Endodermal cell (in vitro differentiated cells): ENCODE data around the gene SKIC2. TPM values are rescaled to one million over a fixed set of nuclear protein-coding genes. Genes with fewer than 3 reads are reported as not detected.

ENCODE experiments used
- DNase-seq: peaks from one replicate; pipeline ENCODE4 v3.0.0-alpha.2; 2017
- H3K27ac ChIP-seq: 2 replicates; pipeline ENCODE4 v1.5.1; 2013; ENCODE audit warnings: mild to moderate bottlenecking, low read depth, low read length, moderate library complexity
- H3K27me3 ChIP-seq: 2 replicates; pipeline ENCODE4 v1.6.1; 2013; ENCODE audit warnings: mild to moderate bottlenecking, low read length, moderate library complexity; ENCODE audit not compliant: insufficient read depth, control insufficient read depth, poor library complexity, severe bottlenecking
- H3K36me3 ChIP-seq: 2 replicates; pipeline ENCODE4 v1.7.0; 2013; ENCODE audit warnings: mild to moderate bottlenecking, low read length, moderate library complexity; ENCODE audit not compliant: control insufficient read depth, insufficient read depth
- H3K4me1 ChIP-seq: one replicate; pipeline ENCODE4 v1.7.0; 2013; ENCODE audit warnings: low read length; ENCODE audit not compliant: control insufficient read depth, insufficient read depth
- H3K4me3 ChIP-seq: 2 replicates; pipeline ENCODE4 v1.5.1; 2013; ENCODE audit warnings: mild to moderate bottlenecking, low read length, moderate library complexity
- H3K9ac ChIP-seq: 2 replicates; pipeline ENCODE4 v1.6.1; 2013; ENCODE audit warnings: mild to moderate bottlenecking, low read length, moderate library complexity; ENCODE audit not compliant: poor library complexity, severe bottlenecking; ENCODE audit errors: extremely low read depth
- H3K9me3 ChIP-seq: 2 replicates; pipeline ENCODE4 v1.6.1; 2013; ENCODE audit warnings: mild to moderate bottlenecking, low read length, moderate library complexity; ENCODE audit not compliant: control insufficient read depth
- H3K27ac Mint-ChIP-seq: 2 replicates; pipeline ENCODE4 v1.8.0; 2020; ENCODE audit warnings: mixed read lengths
- H3K27me3 Mint-ChIP-seq: 2 replicates; pipeline ENCODE4 v1.8.0; 2021; ENCODE audit warnings: mild to moderate bottlenecking, mixed read lengths; ENCODE audit not compliant: insufficient read depth
- H3K36me3 Mint-ChIP-seq: 2 replicates; pipeline ENCODE4 v1.8.0; 2020; ENCODE audit warnings: low read depth, mixed read lengths
- H3K4me1 Mint-ChIP-seq: 2 replicates; pipeline ENCODE4 v1.8.0; 2020; ENCODE audit warnings: mixed read lengths
- H3K4me3 Mint-ChIP-seq: 2 replicates; pipeline ENCODE4 v1.8.0; 2020; ENCODE audit warnings: mild to moderate bottlenecking, moderate library complexity, mixed read lengths
- H3K9me3 Mint-ChIP-seq: 2 replicates; pipeline ENCODE4 v1.8.0; 2020; ENCODE audit warnings: mild to moderate bottlenecking, mixed read lengths
- CTCF ChIP-seq: fragments of 200-600 bp; sonication (generic); conservative IDR thresholded peaks from 2 replicates; pipeline ENCODE4 v1.5.0; 2021; ENCODE audit warnings: antibody characterized with exemption, mild to moderate bottlenecking
- WGBS, 2 experiments: methylation state at CpG; one replicate each; pipeline versions ENCODE4 v1.1.5 to v1.1.7; 2013; ENCODE audit warnings: missing lambda C conversion rate in 2 of 2, mixed read lengths in 1 of 2; ENCODE audit not compliant: insufficient coverage in 1 of 2, insufficient read length in 1 of 2; 5-methylcytosine and 5-hydroxymethylcytosine counted together
- total RNA-seq, 2 donors: library from RNA; stranded (reverse); fragmentation: NEBNext Ultra II Directional in 1 of 2; extraction: Animal tissue kit (Norgen Biotek cat#: 25700) in 1 of 2; gene quantifications; 2 replicates in 1 of 2; 3 replicates in 1 of 2; pipeline ENCODE4 v1.2.1, GENCODE V29; 2021

Gene SKIC2
- total RNA-seq, 2 donors from 2014 or later = 95.8 to 103 TPM

- WGBS, 2 experiments = 89 to 92% methylated on average over 9 of the region's 9 CpGs
- H3K9ac ChIP-seq = no peak overlapping the region
- H3K4me3 ChIP-seq = no peak overlapping the region
- H3K9me3 ChIP-seq = no peaks in the 10 kb centered on the region
- no peaks in the 10 kb centered on the region for H3K4me1 ChIP-seq
- Mint-ChIP-seq H3K4me3 (no peak overlapping the region), H3K4me1 (peaks cover 2% of the 10 kb centered on the region), H3K36me3 (no peaks in the 10 kb centered on the region), H3K9me3 (peaks cover 18% of the 10 kb centered on the region), H3K27me3 (peaks cover 28% of the 10 kb centered on the region), H3K27ac (no peak overlapping the region)
- no peaks in the 10 kb centered on the region for H3K36me3 ChIP-seq
- H3K27me3 ChIP-seq = peaks cover 4% of the 10 kb centered on the region
- DNase-seq = no peak
- H3K27ac ChIP-seq = no peak overlapping the region
- no peak for TF ChIP-seq CTCF
Measured at GRCh38 chr6:31935823-31936222, 23.2 kb upstream of the SKIC2 start.

GRCh38 chr6:31940256-31940664, 18.7 kb upstream of the SKIC2 start:
- Histone ChIP-seq H3K4me3 (no peak overlapping the region), H3K9ac (no peak overlapping the region), H3K9me3 (no peaks in the 10 kb centered on the region), H3K4me1 (no peaks in the 10 kb centered on the region), H3K27me3 (peaks cover 32% of the 10 kb centered on the region), H3K36me3 (no peaks in the 10 kb centered on the region), H3K27ac (no peak overlapping the region)
- TF ChIP-seq CTCF = peak; percentile 22
- Mint-ChIP-seq H3K27ac (no peak overlapping the region), H3K36me3 (no peaks in the 10 kb centered on the region), H3K27me3 (peaks cover 46% of the 10 kb centered on the region), H3K4me3 (no peak overlapping the region), H3K4me1 (peaks cover 2% of the 10 kb centered on the region), H3K9me3 (no peaks in the 10 kb centered on the region)
- WGBS, 2 experiments = 26 to 64% methylated on average over 2 to 6 of the region's 6 CpGs
- no peak for DNase-seq

- no peaks in the 10 kb centered on the region for H3K4me1 ChIP-seq
- H3K27ac ChIP-seq = no peak overlapping the region
- H3K9me3 ChIP-seq = no peaks in the 10 kb centered on the region
- Mint-ChIP-seq H3K4me3 (no peak overlapping the region), H3K27me3 (peaks cover 71% of the 10 kb centered on the region), H3K27ac (no peak overlapping the region), H3K9me3 (no peaks in the 10 kb centered on the region), H3K4me1 (peaks cover 2% of the 10 kb centered on the region), H3K36me3 (no peaks in the 10 kb centered on the region)
- H3K27me3 ChIP-seq = peaks cover 46% of the 10 kb centered on the region
- no peak for TF ChIP-seq CTCF
- WGBS, 2 experiments = 80 to 90% methylated on average over 1 to 3 of the region's 3 CpGs
- DNase-seq = no peak
- no peaks in the 10 kb centered on the region for H3K36me3 ChIP-seq
- H3K9ac ChIP-seq = no peak overlapping the region
- no peak overlapping the region for H3K4me3 ChIP-seq
Measured at GRCh38 chr6:31943742-31944141, 15.2 kb upstream of the SKIC2 start.
